HepG2 (cell line): ENCODE data around the gene ZNHIT6. TPM values are rescaled to one million over a fixed set of nuclear protein-coding genes. Genes with fewer than 3 reads are reported as not detected.
A peak's percentile ranks its signal among the peaks of the same experiment; 100 is the strongest.

Experiments
- CAMTA2 ChIP-seq: sonication (generic); formaldehyde crosslinking; IDR thresholded peaks from 2 replicates; pipeline ENCODE4 v1.4.0; 2020; ENCODE audit warnings: mild to moderate bottlenecking, missing genetic modification reagents, borderline replicate concordance
- CREM ChIP-seq, 2 experiments: sonication (generic) in 1 of 2; formaldehyde crosslinking in 1 of 2; IDR thresholded peaks; 2 replicates each; pipeline versions ENCODE4 v1.4.0 to v1.6.1; 2016 to 2020; ENCODE audit warnings: antibody characterized with exemption in 1 of 2, mild to moderate bottlenecking in 1 of 2, missing genetic modification reagents in 1 of 2
- HOXA5 ChIP-seq: sonication (generic); formaldehyde crosslinking; IDR thresholded peaks from 2 replicates; pipeline ENCODE4 v1.4.0; 2020; ENCODE audit warnings: missing genetic modification reagents
- ISL2 ChIP-seq: sonication (generic); formaldehyde crosslinking; IDR thresholded peaks from 2 replicates; pipeline ENCODE4 v1.5.0; 2020; ENCODE audit warnings: missing genetic modification reagents
- JUNB ChIP-seq: sonication (generic); formaldehyde crosslinking; IDR thresholded peaks from 2 replicates; pipeline ENCODE4 v1.8.0; 2022; ENCODE audit warnings: missing genetic modification reagents, mild to moderate bottlenecking, borderline replicate concordance
- KLF6 ChIP-seq: IDR thresholded peaks from 2 replicates; pipeline ENCODE4 v1.8.0; 2016; ENCODE audit warnings: missing biosample characterization, missing genetic modification reagents
- KMT2B ChIP-seq: IDR thresholded peaks from 2 replicates; pipeline ENCODE4 v1.6.1; 2016; ENCODE audit warnings: missing genetic modification reagents, missing compliant biosample characterization
- NRL ChIP-seq: sonication (generic); formaldehyde crosslinking; IDR thresholded peaks from 2 replicates; pipeline ENCODE4 v1.5.0; 2020; ENCODE audit warnings: missing genetic modification reagents, mild to moderate bottlenecking, moderate library complexity, borderline replicate concordance
- RARA ChIP-seq: IDR thresholded peaks from 2 replicates; pipeline ENCODE4 v1.6.1; 2016; ENCODE audit warnings: missing genetic modification reagents, missing compliant biosample characterization
- SPEN ChIP-seq: sonication (generic); formaldehyde crosslinking; IDR thresholded peaks from 2 replicates; pipeline ENCODE4 v1.5.1; 2020; ENCODE audit warnings: low read depth, mild to moderate bottlenecking, missing genetic modification reagents
- ZFP90 ChIP-seq: sonication (generic); formaldehyde crosslinking; IDR thresholded peaks from 2 replicates; pipeline ENCODE4 v1.8.0; 2022; ENCODE audit warnings: missing genetic modification reagents, mild to moderate bottlenecking, inconsistent platforms, borderline replicate concordance
- ZNF24 ChIP-seq: fragments of 450-650 bp; IDR thresholded peaks from 2 replicates; pipeline ENCODE4 v1.6.1; 2017; ENCODE audit warnings: antibody characterized with exemption, mild to moderate bottlenecking
- ZNF354B ChIP-seq: sonication (generic); formaldehyde crosslinking; IDR thresholded peaks from 2 replicates; pipeline ENCODE4 v1.8.0; 2022; ENCODE audit warnings: mild to moderate bottlenecking, missing genetic modification reagents
- ZNF670 ChIP-seq: sonication (generic); formaldehyde crosslinking; IDR thresholded peaks from 2 replicates; pipeline ENCODE4 v1.8.0; 2022; ENCODE audit warnings: mild to moderate bottlenecking, missing genetic modification reagents, borderline replicate concordance
- ZNF841 ChIP-seq: sonication (generic); formaldehyde crosslinking; IDR thresholded peaks from 2 replicates; pipeline ENCODE4 v1.8.1; 2023; ENCODE audit warnings: missing genetic modification reagents, borderline replicate concordance
- ZNF850 ChIP-seq: sonication (generic); formaldehyde crosslinking; conservative IDR thresholded peaks from 2 replicates; pipeline ENCODE4 v1.9.0; 2021; ENCODE audit warnings: mild to moderate bottlenecking, missing genetic modification reagents
- polyA plus RNA-seq, 8 experiments: library from polyadenylated mRNA; depleted of rRNA in 3 of 8; stranded (reverse) in 7 of 8; unstranded in 1 of 8; fragments of >200 nt; fragmentation: Illumina TruSeq in 4 of 8; extraction: Trizol in 4 of 8; gene quantifications; 2 replicates each; pipeline versions ENCODE4 v1.2.1 to v1.2.3, GENCODE V29; 2011 to 2016; ENCODE audit warnings: low read depth in 4 of 8, missing spikeins in 1 of 8, mixed read lengths in 1 of 8; ENCODE audit not compliant: insufficient read depth in 1 of 8
- total RNA-seq, 5 experiments: library from RNA; depleted of rRNA; stranded (reverse); fragments of >200 nt; fragmentation: Illumina TruSeq; extraction: Trizol; gene quantifications; 2 replicates each; pipeline ENCODE4 v1.2.3, GENCODE V29; 2016; ENCODE audit warnings: low read depth in 1 of 5
- TF ChIP-seq, protein P1 (sequence below): sonication (generic); formaldehyde crosslinking; IDR thresholded peaks from 2 replicates; pipeline ENCODE4 v1.5.1; 2020; ENCODE audit warnings: missing genetic modification reagents, mild to moderate bottlenecking, borderline replicate concordance
- TF ChIP-seq, protein P2 (sequence below): IDR thresholded peaks from 2 replicates; pipeline ENCODE4 v1.6.1; 2012; ENCODE audit warnings: inconsistent platforms
- TF ChIP-seq, protein P3 (sequence below): sonication (generic); formaldehyde crosslinking; IDR thresholded peaks from 2 replicates; pipeline ENCODE4 v1.5.0; 2020; ENCODE audit warnings: missing genetic modification reagents
- TF ChIP-seq, protein P4 (sequence below): sonication (generic); formaldehyde crosslinking; IDR thresholded peaks from 2 replicates; pipeline ENCODE4 v1.9.0; 2021; ENCODE audit warnings: missing genetic modification reagents, borderline replicate concordance

Gene ZNHIT6
- total and polyA plus RNA-seq, 2 of the 13 experiments (the other 11 are each of a cell fraction or from before 2014, with no cell fraction given) = 6.0 to 15.2 TPM

DNA sequence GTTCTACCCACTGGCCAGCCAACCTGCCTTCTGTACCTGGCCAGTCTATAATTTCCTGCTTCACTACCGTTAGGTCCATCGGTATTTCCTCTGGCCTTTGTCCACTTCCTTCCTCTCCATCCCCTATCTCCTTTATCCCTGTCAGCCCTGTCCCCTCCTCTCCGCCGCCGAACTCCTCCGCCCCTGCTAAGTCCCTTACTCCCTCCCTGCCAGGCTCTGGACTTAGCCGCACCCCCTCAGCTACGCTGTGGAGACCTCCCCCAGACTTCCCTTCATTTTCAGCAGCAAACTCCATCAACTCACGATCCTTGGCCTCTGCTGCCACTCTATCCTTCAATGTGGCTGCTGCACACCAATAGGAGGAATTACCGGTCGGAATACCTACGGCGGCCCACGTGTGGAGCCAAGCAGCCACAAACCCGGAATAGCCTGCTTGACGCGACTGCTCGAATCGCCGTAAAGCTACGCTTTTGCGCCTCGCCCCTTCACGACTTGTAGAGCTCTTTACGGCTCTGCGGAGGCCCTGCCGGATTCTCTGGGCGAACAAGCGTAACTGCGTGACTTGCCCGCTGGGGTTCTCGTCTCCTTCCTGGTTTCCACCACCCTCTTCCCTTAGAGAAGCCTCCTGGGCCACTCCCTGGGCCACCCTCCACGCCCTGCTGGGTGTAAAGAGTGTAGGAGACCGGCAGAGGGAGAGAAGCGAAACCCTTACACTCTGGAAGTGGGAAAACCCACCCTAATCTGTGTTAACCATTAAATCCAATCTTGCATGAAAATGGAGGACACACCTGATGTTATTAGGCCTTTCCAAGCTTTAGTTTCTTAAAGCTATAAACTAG lies at the start of gene ZNHIT6 (continued):
- TF ChIP-seq, protein P1, sequence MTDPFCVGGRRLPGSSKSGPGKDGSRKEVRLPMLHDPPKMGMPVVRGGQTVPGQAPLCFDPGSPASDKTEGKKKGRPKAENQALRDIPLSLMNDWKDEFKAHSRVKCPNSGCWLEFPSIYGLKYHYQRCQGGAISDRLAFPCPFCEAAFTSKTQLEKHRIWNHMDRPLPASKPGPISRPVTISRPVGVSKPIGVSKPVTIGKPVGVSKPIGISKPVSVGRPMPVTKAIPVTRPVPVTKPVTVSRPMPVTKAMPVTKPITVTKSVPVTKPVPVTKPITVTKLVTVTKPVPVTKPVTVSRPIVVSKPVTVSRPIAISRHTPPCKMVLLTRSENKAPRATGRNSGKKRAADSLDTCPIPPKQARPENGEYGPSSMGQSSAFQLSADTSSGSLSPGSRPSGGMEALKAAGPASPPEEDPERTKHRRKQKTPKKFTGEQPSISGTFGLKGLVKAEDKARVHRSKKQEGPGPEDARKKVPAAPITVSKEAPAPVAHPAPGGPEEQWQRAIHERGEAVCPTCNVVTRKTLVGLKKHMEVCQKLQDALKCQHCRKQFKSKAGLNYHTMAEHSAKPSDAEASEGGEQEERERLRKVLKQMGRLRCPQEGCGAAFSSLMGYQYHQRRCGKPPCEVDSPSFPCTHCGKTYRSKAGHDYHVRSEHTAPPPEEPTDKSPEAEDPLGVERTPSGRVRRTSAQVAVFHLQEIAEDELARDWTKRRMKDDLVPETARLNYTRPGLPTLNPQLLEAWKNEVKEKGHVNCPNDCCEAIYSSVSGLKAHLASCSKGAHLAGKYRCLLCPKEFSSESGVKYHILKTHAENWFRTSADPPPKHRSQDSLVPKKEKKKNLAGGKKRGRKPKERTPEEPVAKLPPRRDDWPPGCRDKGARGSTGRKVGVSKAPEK (CRISPR knock-in tag) = peak; percentile 28; the same call in 1 of the 2 replicates
- TF ChIP-seq KMT2B (peak; percentile 97), ZFP90 (no peak; the same call in 1 of the 2 replicates), RARA (peak; percentile 28; the same call in 1 of the 2 replicates), CAMTA2 (CRISPR knock-in tag) (no peak), ISL2 (CRISPR knock-in tag) (peak; percentile 76), SPEN (peak; percentile 92), KLF6 (0 out of 2 replicates have a peak, but pooled peaks have one; percentile 37), JUNB (peak; percentile 67), ZNF24 (no peak), ZNF850 (CRISPR knock-in tag) (peak; percentile 76; the same call in 1 of the 2 replicates), HOXA5 (CRISPR knock-in tag) (peak; percentile 70; the same call in 1 of the 2 replicates), ZNF841 (CRISPR knock-in tag) (no peak), ZNF354B (CRISPR knock-in tag) (0 out of 2 replicates have a peak, but pooled peaks have one; percentile 27), CREM (IDR thresholded peaks at IDR 0.05) (peak; percentile 68; the same call in 1 of the 2 replicates), CREM (CRISPR knock-in tag; IDR thresholded peaks at IDR 0.05) (no peak), NRL (CRISPR knock-in tag) (peak; percentile 80; the same call in 1 of the 2 replicates), ZNF670 (CRISPR knock-in tag) (peak; percentile 98)
- TF ChIP-seq, protein P2, sequence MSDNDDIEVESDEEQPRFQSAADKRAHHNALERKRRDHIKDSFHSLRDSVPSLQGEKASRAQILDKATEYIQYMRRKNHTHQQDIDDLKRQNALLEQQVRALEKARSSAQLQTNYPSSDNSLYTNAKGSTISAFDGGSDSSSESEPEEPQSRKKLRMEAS = peak; percentile 98
- TF ChIP-seq, protein P3, sequence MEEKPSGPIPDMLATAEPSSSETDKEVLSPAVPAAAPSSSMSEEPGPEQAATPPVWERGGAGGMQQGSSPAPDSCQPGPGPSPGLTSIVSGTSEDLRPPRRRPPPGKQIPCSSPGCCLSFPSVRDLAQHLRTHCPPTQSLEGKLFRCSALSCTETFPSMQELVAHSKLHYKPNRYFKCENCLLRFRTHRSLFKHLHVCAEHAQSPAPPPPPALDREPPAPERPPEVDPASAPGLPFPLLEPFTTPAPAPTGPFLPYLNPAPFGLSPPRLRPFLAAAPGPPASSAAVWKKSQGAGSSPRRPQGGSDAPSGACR (CRISPR knock-in tag) = peak; percentile 76; the same call in 1 of the 2 replicates
- TF ChIP-seq, protein P4, sequence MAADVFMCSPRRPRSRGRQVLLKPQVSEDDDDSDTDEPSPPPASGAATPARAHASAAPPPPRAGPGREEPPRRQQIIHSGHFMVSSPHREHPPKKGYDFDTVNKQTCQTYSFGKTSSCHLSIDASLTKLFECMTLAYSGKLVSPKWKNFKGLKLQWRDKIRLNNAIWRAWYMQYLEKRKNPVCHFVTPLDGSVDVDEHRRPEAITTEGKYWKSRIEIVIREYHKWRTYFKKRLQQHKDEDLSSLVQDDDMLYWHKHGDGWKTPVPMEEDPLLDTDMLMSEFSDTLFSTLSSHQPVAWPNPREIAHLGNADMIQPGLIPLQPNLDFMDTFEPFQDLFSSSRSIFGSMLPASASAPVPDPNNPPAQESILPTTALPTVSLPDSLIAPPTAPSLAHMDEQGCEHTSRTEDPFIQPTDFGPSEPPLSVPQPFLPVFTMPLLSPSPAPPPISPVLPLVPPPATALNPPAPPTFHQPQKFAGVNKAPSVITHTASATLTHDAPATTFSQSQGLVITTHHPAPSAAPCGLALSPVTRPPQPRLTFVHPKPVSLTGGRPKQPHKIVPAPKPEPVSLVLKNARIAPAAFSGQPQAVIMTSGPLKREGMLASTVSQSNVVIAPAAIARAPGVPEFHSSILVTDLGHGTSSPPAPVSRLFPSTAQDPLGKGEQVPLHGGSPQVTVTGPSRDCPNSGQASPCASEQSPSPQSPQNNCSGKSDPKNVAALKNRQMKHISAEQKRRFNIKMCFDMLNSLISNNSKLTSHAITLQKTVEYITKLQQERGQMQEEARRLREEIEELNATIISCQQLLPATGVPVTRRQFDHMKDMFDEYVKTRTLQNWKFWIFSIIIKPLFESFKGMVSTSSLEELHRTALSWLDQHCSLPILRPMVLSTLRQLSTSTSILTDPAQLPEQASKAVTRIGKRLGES = no peak
